Stimulated activated CD4-positive, alpha-beta T cell treated with anti-CD3 and anti-CD28 coated beads, Interleukin-1b, Interleukin-23, amount 100 ng/mL, for 4 hours (primary cell): ENCODE results near the gene CYB561A3.

Source experiments
- DNase-seq, 2 donors: peaks; one replicate each; pipeline ENCODE4 v3.0.0-alpha.2; 2020; ENCODE audit warnings: low read depth in 2 of 2

CYB561A3 gene

DNA sequence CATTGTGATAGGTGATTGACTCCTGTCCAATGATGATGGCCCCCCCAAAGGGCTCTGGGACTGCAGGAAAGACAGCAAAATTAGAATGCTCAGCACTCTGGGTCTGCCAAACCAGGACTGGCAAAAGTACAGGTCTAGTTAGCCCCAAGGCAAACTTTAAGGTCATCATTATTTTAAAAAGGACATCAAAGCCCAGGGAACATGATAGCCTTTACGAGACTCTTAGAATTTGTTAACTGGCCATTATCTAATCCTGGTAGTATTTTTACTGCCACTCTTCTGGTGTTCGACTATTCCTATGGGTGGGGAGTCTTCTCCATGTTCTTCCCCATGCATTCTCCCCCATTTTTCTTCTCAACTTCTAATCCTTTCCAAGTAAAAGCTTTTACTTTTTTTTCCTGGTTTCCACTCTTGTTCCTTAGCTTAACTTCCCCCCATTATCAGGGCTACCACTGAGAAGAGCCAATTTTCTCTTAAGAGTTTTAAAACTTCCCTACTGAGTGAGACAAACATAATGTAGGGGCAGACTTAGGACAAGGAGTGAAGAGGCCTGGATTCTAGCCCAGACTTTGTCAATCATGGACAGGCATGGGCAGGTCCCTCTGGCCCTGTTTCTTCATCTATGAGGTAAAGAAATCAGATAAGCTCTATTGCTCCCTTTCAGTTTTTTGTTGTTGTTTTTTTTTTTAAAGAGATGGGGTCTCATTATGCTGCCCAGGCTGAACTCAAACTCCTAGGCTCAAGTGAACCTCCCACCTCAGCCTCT lies 35.9 kb downstream of the CYB561A3 start:
- no peak for DNase-seq

DNA sequence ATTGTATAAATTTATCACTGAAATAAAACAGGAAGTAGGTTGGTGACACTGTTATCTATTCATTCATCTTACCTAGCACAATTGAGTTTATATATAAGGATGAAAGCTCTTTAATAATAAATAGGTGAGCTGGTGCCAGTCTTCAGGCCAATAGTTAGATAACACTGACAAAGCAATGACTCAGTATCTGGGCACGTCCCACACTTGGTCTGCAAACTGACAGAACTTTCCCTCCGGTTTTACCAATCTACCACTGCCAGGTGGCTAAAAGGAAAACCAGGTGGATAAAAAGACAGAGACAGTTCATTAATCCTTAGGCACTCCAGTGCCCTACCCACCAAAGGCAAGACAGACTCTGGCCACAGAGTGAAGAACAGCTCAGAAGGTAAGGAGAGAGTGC lies 46.4 kb downstream of the CYB561A3 start:
- no peak for DNase-seq

DNA sequence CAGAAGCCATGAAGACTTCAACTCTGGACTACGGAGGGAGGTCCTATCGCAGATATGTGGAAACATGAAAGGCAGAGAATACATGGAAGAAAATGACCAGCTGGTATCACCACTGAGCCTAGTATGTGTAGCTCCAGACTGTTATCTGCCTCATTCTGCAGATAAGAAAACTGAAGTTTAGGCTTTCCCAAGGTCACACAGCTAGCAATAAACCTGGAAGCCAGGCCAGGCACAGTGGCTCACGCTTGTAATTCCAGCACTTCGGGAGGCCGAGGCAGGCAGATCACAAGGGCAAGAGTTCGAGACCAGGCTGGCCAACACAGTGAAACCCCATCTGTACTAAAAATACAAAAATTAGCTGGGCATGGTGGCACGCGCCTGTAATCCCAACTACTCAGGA lies 50.9 kb downstream of the CYB561A3 start:
- DNase-seq: no peak

DNA sequence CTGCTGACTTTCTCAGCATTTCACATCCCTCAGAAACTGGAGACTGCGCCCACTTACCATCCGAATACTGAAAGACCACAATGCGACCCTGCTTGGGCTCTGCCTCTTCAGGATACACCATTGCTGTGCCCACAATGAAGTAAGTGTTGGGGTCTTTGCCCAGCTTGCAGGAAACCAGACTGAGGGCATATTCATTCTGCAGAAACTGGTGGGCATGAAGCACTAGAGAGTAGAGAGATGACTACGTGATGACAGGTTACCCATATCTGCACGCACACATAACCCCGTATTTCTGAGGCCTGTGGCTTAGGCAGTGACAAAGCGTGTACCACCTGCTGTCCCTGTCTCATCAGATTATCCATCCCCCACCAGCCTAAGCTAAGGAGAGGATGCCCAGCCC lies 51.9 kb downstream of the CYB561A3 start:
- no peak for DNase-seq

DNA sequence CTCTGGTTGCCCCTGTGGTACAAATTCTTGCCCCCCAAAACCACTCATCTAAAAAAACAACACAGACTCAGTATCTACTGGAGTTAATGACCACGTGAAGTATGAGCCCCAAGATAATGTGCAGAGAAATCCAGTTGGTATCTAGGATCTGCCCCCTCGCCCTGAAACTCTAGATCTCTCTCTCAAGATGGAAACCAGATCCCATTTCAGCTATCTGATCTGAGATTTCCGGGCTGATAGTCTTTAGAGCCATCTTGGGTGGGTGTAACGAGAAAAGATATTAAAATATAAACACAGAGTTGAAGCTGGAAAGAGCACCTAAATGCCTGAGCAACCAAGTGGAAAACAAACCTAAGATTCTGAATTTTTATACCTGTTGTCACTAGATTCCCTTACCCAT lies 52.5 kb downstream of the CYB561A3 start:
- no peak for DNase-seq

DNA sequence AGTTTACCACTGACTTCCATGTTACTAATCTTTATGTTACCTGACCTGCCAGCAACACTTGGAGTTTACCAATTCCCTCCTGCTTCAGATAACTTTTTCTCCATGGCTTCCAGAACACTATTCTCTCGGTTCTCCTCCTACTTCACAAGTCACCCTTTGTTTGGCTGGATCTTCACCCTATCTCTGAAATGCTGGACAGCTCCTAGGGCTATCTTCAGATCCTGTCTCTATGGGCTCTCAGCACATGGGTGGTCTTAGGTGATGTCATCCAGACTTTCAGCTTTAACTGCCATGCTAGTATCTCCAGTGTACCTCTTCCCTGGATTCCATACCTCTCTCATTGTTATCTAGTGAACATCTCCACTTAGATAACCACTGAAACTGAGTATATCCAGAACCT lies 54.3 kb downstream of the CYB561A3 start:
- DNase-seq: no peak

DNA sequence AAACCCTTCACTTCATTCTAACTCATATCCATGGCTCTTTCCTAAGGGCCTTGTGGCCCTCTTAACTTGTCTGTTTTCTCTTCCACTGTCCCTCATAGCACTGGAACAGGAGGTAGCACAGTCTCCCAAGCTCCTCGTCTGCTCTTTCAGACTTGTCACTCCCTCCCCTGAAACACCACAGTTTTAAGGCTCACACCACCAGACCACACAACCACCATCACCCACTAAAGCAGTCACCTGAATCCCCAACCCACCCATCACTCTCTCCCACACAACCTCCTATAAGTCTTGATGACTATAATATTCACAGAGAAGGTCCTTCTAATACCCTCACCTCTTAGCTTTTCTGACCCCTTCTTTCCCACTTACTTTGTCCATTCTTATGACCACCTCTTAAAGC lies 55.5 kb downstream of the CYB561A3 start:
- DNase-seq: no peak

DNA sequence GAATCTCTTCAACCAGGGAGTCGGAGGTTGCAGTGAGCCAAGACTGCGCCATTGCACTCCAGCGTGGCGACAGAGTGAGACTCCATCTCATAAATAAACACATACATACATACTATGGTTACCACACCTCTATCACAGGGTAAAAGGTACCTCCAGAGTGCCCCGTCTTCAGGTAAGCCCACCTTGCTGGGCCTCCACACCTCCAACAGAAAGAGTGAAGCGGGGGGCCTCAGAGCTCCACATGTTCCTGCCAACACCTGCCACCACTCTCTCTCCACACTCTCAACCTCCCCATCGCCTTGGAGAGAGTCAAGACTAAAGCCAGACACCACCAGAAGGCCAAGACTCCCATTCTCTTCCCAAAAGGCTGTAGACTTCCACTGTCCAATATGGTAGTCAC lies 56.3 kb downstream of the CYB561A3 start:
- DNase-seq: no peak

DNA sequence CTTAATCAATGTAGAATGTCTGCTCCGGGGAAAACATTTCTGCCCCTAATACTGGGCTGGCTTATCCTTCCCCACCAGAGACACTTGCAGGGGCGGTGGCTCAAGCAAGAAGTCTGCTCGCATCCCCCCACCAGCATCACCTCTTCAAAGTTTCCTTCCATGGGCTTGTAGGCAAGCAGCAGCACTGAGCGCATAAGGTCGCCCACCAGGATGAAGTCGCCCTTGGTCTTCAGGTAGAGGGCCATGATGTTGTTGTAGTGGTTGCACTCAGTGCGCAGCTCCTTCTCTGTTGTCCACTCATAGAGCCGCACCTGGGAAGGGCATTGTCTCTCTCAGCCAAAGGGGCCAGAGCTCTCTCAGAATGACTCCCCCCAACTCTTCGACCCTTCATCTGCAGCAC lies 58.0 kb downstream of the CYB561A3 start:
- no peak for DNase-seq

DNA sequence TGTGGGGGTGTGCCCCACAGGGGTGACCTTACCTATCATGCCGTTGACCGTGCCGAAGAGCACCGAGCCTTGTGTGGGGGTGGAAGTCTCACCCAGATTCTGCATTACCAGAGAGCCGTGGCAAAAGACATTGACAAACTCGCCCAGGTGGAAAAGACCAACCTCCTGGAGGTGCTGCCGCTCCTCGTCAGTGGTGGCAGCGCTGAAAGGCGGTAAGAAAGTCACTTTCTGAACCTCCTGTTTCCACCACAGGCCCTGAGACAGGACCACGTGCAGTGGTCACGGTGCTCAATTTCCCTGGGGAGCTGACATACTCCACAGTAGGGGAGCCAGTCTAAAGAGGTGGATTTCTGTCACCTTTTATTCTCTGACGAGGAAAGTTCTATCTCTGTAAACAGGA lies 59.1 kb downstream of the CYB561A3 start:
- no peak for DNase-seq
